Cortex of kidney (tissue), 1 donor: ENCODE measurements around the gene CDKN2B-AS1.

Experiments used
- DNase-seq: peaks from one replicate; lab custom pipeline; 2025; lab: John Stamatoyannopoulos, UW

CDKN2B-AS1 gene

DNA sequence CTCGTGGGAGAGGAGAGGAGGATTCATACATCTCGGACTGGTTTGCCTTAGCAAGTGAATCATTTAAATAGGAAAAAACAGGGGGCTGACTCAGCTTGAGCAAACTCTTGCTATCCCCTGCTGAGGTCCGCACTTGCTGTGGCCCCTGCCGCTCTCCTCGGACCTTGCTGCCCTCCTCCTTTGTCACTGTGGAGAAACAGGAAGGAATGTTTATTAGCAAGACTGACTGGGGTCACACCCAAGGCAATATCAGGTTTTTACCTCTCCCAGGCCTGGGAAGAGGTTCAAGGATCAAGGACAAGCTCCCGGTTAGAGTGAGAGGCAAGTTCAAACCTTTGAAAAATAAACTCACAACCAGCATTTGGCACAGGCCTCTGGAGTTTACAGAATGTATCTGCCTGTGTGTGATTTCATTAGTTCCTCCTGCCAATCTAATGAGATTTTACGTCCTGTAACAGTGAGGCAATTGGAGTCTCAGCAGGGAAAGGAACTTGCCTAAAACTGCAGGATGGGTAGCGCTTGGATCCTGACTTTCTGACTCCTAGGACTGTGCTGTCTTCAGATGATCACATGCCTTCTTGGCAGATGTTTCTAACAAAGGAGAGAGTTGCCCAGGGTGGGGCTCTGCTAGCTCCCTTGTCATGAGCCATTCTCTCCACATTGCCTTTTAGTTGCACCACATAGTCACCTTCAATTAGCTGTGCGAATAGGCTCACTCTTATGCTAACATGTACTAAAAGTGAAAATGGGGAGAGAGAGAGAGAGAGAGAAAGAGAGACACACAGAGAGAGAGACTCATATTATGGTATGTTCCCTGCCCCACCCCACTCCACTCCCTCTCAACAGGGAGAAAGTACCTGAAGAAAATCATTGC is 123.2 kb downstream of the CDKN2B-AS1 start:
- no peak for DNase-seq

DNA sequence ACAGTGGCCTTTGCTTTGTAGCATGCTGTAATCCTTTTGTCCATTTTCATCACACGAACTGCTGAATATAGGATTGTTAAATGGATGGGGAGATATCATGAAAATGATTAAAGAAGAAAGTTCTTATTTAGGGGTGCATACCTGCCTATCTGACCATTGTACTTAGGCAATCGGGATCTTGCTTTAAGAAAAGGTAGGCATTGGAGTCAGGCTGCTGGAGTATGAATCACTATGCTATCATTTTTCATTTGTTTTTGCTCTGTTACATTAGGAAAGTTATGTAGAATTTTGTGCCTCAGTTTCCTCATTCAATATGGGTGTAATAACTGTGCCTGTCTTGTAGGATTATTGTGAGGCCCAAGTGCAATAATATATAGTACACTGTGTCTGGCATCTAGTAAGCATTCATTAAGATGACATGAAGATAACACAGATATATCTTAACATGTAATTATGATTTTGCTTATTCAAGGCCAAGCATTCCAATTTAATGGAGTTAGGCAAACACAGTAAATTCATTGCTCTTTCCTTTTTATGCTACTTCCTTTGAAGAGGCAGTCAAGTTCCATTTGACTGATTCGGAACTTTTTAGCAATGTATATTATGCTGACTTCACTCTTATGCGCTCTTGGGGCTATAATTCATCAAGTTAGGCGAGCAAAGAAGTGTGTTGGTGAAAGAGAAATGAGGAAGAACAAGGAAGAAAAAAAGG is 124.4 kb downstream of the CDKN2B-AS1 start:
- no peak for DNase-seq

DNA sequence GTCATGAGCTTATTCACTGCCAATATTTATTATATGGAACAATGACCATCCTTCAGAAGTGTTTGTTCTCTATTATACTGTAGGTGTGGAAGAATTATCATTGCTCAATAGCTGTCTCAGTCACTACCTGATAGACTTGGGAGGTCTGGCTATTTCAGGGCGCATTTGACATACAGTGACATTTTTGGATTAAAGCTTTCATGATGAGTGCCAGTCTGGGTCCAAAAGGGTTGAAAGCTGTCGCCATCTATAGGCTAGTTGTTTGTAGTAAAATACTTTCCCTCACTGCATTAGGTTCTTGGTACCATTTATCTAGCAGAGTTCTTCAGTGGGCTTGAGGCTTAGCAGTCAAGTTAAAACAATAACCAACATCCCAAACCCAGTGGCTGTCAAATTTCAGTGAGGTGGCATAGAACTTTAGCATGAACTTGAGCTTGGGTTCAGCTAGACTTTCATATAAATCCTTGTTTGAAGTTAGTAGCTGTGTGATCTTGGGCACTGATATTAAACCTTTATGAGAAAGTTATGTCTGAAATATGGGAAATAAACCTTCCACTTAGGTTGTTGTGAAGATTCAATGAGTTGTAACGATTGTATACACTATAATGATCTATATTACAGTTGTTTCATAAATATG is 125.0 kb downstream of the CDKN2B-AS1 start:
- DNase-seq: no peak

DNA sequence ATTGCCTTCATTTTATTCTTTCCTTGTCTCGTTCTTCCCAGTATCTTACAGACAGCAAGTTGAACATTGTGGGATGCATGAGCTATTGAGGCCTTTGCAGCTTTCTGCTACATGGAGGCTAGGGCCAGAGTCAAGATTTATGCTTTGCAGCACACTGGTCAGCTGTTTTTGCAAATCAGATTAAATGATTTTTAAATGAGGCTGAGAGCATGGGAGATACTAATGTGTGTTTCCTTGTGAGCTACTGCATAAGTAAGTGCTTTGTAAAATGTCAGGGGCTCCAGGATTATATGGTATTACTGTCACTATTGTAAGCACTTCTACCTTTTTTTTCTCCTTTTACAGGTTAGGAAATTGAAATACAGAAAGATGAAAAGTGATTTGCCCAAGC is 125.6 kb downstream of the CDKN2B-AS1 start:
- no peak for DNase-seq

DNA sequence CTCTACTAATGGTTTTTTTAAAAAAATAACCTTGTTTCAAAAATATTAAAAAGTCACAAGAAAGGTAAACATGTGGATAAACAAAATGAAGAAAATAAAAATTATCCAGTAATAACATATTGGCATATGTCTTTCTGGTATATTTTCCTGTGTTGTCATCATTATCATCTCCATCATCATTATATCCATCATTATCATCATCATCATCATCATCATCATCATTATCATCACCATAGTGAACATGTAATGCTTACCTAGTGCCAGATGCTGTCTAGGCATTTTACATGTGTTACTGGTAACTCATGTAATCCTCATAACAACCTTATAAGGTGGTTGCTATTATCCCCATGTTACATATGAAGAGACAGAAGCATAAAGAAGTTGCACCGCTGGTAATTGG is 126.0 kb downstream of the CDKN2B-AS1 start:
- no peak for DNase-seq

DNA sequence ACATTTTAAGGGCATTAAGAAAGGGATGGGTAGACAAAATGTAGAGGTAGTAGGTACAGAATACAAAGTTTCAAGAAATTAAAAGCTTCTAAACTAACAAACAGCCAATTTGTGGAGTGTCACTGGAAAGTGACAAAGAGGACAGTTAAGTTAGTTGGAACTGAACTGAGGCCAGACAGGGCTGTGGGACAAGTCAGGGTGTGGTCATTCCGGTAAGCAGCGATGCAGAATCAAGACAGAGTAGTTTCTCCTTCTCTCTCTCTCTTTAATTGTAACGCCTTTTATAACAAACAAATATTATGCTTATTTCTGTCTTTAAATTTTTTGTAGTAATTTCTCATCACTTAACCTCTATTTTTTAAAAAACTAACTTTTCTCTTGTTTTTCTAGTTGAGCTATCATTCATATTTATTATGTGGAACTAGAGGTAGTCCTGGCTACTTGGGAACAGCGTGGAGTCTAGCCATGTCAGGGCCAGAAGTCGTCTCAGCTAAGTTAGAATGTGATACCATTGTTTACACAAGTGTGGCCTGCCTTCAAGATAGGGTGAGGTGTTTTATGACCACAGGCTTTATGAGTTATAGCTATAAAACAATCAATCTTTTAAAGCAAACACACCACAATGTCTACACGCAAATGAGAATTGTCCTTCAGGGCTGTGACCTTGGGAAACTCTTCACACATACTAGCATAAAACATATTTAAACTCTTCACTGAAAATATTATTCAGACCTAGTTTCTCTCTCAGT is 129.8 kb downstream of the CDKN2B-AS1 start:
- no peak for DNase-seq

DNA sequence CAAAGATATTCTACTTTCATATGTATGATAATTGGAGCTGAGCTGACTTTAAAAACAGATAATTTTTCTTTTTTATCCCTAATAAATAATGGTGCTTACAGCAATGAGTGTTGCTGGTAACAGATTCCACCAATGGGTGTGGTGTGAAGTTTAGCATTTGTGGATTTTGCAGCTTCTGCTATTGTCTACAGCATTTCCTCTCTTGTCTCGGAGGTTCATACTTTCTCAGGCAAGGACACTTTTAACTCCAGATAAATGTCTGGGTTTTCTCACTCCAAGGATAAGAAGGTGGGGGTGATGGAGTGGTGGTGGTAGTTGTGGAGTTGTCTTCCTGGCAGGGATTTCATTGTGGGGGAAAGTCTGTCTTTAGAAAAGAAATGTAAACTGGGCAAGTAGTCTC is 134.5 kb downstream of the CDKN2B-AS1 start:
- no peak for DNase-seq

DNA sequence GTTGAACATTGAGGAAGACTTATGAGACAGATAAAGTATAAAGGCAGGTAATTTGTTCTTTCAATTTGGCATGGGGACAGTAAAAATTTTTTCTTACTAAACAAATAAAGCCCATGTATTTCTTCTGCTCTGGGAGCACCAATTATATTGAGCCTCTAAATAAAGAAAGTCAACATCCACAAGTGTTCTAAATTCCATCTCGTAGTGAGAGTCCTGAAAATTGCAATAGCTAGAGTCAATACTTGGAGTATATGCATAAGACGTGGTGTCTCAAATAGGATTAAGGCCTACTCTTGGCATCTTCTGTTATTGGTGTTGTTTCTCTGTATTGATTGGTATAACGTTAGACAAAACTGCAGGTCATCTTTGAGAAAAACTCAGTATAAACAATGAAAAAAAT is 135.0 kb downstream of the CDKN2B-AS1 start:
- no peak for DNase-seq

DNA sequence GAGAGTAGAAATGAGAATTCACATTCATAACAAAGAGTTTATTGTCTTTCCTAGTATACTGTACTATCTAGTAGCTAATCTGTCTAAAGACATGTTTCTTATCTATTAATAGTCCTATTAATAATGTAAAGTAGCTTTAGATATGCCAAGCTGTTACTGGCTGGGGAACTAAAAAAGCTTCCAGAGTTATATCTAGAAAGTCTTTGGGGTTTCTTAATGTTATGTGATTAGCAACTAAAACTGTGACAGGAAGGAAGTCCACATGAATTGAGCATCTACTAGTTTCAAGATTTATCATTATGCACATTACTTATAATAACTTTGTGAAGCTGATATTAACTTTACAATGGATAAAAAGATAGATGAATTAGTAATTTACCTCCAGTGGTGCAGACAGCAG is 137.2 kb downstream of the CDKN2B-AS1 start:
- no peak for DNase-seq

DNA sequence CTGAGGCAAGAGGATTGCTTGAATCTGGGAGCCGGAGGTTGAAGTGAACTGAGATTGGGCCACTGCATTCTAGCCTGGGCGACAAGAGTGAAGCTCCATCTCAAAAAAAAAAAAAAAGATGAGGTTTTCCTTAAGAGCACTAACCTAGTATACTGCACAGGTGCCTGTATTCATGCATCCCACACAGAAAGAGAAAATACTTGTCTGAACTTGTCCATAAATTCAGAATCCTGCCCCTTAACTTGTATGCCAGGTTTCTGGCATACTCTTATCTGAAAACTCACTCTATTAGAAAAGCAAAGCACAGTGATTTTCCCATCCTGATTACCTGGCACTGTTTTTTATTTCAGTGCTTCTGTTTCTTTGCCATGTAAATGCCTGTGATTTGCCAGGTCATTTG is 139.8 kb downstream of the CDKN2B-AS1 start:
- no peak for DNase-seq

DNA sequence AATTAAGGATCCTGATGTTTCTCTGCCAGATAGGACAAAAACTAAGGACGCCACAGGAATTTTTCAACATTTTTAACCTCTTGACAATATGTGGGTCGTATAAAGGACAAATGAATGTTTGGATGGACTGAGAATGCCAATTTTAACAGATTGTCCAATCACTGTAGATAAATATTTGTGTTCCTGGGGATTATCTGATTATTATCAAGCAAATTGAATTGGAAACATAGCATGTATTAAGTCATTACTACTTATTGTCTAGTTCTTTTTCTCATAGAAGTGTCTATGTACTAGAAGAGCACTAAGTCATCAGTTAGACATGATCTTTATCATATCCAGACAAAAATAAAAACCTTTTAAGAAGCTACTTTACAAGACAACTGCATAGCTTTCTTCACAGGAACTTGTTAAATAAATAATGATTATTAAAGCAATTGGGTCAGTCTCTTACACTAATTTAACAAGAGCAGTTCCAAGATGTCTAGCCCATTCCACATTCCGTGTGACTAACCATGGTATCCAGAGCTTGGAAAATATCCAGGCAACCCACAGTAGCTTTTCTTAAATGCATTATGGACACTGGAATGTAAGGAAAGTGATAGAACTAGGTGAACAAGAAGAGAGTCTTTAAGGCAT is 142.0 kb downstream of the CDKN2B-AS1 start:
- DNase-seq: no peak

DNA sequence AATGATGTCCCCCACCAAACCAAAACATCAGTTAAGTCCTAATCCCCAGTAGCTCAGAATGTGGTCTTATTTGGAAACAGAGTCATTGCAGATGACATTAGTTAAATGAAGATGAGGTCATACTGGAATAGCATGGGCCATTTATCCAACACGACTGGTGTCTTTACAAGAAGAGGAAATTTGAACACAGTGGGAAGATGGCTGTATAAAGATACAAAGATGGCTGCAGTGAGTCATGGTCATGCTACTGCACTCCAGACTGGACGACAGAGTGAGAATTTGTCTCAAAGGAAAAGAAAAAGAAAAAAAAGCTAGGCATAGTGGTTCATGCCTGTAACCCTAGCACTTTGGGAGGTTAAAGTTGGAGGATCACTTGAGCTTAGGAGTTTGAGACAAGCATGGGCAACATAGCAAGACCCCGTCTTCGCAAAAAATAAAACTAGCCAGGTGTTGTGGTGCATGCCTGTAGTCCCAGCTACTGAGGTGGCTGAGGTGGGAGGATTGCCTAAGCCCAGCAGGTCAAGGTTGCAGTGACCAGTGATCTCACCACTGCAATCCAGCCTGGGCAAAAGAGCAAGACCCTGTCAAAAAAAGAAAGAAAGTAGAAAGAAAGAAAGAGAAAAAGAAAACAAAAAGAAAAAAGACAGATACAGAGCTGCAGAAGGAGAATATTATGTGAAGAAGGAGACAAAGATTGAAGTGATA is 144.5 kb downstream of the CDKN2B-AS1 start:
- DNase-seq: no peak

DNA sequence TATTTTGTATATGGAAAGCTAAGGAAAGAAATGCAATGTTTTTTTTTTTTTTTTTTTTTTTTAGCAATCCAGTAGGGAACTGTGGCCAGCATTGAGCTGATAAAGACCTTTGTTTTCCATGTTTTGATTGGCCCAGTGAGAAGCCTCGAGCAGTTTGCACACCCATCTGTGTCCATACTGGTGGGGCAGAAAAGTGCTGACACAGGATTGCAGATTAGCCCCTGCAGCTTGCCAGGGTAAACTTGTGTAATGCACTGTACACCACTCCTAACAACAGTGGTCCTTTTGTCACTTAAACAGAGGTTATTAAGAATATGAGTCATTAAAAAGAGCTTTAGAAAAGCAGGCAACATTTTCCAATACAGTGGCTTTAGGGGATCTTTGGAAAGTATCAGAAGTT is 147.3 kb downstream of the CDKN2B-AS1 start:
- no peak for DNase-seq

DNA sequence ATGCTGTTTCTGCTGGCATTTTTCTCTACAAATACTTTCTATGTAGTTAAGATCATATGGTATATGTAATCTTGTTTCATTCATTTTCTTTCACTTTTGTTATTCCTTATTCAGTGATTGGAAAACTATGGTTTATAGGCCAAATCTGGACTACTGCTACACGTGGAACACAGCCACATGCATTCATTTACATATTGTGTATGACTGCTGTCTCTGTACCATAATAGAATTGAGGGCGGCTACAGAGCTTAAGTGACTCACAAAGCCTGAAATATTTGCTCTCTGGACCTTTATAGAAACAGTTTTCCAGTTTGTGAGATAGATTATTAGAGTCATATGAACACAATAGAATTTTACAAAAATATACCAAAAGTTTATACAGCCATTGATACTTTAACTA is 148.1 kb downstream of the CDKN2B-AS1 start:
- DNase-seq: no peak

DNA sequence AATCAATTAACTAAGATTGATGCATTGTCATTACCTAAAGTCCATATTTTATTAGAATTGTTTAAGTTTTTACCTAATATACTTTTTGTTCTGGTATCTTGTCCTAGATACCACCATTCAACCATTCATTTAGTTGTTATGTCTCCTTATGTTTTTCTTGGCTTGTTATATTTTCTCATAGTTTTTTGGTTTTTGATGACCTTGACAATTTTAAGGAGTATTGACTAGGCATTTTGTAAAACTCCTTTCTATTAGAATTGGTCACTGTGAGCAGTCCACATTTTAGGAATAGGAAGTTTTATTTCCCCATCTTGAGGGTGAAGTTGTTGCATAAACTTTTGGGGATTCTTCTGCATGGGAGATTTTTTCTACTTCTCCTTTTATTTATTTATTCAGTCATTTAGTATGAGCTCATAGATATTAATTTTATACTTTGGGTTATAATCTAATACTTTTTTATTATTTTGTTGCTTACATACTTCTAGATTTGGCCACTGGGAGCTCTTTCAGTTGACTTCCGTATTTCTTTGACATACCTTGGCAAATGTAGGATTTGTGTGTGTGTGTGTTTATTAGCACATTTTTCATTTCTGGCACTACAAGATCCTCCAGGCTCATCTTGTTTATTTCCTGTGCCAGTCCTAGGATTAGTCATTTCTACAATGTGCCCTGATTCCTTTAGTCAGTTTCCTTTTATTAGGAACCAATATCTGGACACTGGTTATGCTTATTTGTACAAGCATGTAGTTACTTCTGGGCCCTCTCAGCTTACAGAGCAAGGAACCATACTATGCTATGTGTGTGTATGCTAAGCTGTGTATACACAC is 149.4 kb downstream of the CDKN2B-AS1 start:
- DNase-seq: no peak

DNA sequence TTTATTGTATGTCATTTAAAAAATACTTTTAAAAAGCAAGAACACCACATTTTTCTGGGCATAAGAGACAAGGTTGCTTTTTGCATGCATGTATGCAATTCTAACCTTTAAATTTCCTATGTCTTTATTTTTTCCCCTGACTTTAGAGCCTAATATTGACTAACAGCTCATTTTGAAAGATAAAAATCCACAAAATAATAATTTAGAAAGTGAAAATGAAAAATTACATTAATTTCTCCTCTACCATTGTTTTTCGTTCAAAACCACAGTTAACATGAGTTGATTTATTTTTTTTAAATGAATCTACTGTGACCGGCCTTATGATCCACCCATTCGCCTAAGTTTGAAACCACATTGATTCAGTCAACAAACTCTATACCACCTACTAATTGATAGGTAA is 152.0 kb downstream of the CDKN2B-AS1 start:
- no peak for DNase-seq

DNA sequence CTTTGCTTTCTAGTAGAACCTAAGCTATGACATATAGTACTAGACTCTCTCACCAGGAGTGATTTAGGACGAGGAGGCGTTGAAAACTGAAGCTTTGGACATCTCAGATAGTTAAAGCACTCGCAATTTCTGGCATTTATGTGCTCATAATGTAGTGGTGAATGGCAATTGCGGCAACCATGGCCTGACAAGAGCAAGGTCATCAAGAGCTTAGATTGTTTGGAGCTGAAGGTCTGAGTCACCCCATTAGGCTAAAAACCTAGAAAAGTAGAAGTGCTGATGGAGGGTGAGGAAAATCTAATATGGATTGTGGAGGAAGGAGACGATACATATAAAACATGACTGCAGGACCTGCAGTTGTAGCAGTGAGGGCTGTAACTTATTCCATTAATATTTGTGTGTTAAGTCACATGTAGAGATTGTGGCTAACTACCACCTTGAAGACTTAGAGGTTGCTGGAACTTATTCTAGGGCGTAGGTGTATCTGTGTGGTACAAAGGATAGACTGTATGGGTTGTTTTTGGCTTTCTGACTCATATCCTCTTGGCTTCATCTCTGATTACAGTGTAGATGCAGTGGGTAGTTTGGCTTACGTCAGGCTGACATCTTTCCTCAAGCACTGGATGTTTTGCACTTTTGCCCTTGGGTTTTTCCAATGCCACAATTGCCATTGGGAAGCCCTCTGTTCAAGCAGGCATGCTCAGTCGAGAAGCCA is 153.4 kb downstream of the CDKN2B-AS1 start:
- no peak for DNase-seq

DNA sequence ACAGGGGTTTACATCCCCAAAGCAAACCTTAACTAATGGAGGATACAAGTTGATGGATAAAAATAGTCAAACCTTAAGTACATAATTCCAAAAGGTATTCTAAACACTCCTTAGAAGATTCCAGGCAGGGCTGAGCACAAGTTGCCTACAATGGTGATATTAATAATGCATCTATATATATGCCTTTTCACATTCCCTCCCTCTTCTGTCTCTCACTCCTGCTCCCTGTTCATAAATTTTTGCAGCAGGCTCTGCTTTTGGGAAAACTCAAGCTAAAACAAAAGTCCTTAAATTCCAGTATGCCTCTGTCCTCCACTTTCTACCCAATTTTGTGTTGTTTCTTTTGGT is 153.9 kb downstream of the CDKN2B-AS1 start:
- DNase-seq: no peak

DNA sequence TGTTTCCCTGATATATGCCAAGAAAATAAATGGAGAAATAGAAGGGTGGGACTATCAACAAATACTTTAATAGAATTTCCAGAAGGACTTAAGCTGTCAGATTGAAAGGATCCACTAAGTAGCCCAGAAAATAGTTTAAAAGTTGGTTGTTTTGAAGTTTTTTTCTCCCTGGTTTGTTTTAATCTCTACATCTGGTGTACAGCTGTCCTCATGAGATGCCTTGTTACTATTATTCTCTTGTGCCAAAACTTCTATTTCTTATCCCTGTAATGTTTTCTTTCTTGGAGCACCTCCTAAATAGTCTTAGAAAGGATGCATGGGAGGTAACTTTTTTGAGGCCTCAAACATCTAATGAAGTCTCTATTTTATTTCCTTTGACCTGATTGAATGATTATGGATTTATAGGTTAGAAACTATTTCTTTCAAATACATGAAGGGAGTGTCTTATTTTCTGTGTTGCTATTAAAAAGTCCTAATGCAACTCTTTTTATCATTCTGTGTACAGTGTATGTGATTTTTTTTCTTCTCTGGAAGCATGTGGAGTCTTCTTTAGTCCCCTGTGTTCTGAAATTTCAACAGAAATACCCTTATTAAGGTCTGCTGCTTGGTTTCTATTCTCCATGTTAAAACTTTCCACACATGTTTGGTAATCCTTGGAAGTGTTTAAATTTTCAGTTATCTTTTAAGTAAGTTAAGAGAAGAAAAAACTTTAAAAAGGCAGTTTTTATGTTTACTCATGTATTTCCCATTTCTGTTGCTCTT is 154.5 kb downstream of the CDKN2B-AS1 start:
- no peak for DNase-seq
